Mesendoderm (in vitro differentiated cells): ENCODE results near the gene RNF220.

Source experiments
- DNase-seq: peaks from one replicate; pipeline ENCODE4 v3.0.0; 2013
- H2AK5ac ChIP-seq: 2 replicates; pipeline ENCODE4 v1.6.1; 2013; ENCODE audit warnings: low read length, inconsistent platforms
- H2BK120ac ChIP-seq: 2 replicates; pipeline ENCODE4 v1.6.1; 2013; ENCODE audit warnings: low read depth, mild to moderate bottlenecking, low read length, moderate library complexity, mixed read lengths
- H2BK15ac ChIP-seq: replicated peaks from 2 replicates; pipeline ENCODE4 v1.6.1; 2013; ENCODE audit warnings: low read depth, mild to moderate bottlenecking, moderate library complexity
- H2BK5ac ChIP-seq: 2 replicates; pipeline ENCODE4 v1.6.1; 2013; ENCODE audit warnings: low read length, inconsistent platforms
- H3K18ac ChIP-seq: 2 replicates; pipeline ENCODE4 v1.6.1; 2013; ENCODE audit warnings: mild to moderate bottlenecking, low read length, mixed read lengths
- H3K23ac ChIP-seq: one replicate; pipeline ENCODE4 v1.6.1; 2013; ENCODE audit warnings: low read length
- H3K27ac ChIP-seq: 2 replicates; pipeline ENCODE4 v1.5.1; 2013; ENCODE audit warnings: low read depth, mild to moderate bottlenecking, inconsistent platforms, low read length, moderate library complexity
- H3K27me3 ChIP-seq: 2 replicates; pipeline ENCODE4 v1.6.1; 2013; ENCODE audit warnings: low read length, control low read depth, mild to moderate bottlenecking, inconsistent platforms; ENCODE audit not compliant: insufficient read depth, poor library complexity
- H3K36me3 ChIP-seq: 2 replicates; pipeline ENCODE4 v1.6.1; 2013; ENCODE audit warnings: low read length, inconsistent platforms; ENCODE audit not compliant: control insufficient read depth, insufficient read depth
- H3K4ac ChIP-seq: one replicate; pipeline ENCODE4 v1.6.1; 2013; ENCODE audit warnings: low read depth, mild to moderate bottlenecking, low read length, moderate library complexity
- H3K4me1 ChIP-seq: 2 replicates; pipeline ENCODE4 v1.6.1; 2013; ENCODE audit warnings: low read depth, low read length, inconsistent platforms; ENCODE audit not compliant: control insufficient read depth
- H3K4me2 ChIP-seq: 2 replicates; pipeline ENCODE4 v1.6.1; 2013; ENCODE audit warnings: low read length
- H3K4me3 ChIP-seq: 2 replicates; pipeline ENCODE4 v1.5.1; 2013; ENCODE audit warnings: mild to moderate bottlenecking, low read length
- H3K56ac ChIP-seq: one replicate; pipeline ENCODE4 v1.6.1; 2013; ENCODE audit warnings: low read length
- H3K79me1 ChIP-seq: 2 replicates; pipeline ENCODE4 v1.6.1; 2013; ENCODE audit warnings: low read length, inconsistent platforms
- H3K79me2 ChIP-seq: 2 replicates; pipeline ENCODE4 v1.6.1; 2013; ENCODE audit warnings: mild to moderate bottlenecking, low read length; ENCODE audit not compliant: control insufficient read depth, insufficient read depth
- H3K9ac ChIP-seq: 2 replicates; pipeline ENCODE4 v1.6.1; 2013; ENCODE audit warnings: low read length, inconsistent platforms
- H4K5ac ChIP-seq: one replicate; pipeline ENCODE4 v1.6.1; 2013; ENCODE audit warnings: low read length
- H4K8ac ChIP-seq: one replicate; pipeline ENCODE4 v1.6.1; 2013; ENCODE audit warnings: low read depth, mild to moderate bottlenecking, control low read depth, low read length, moderate library complexity
- WGBS: extraction: QIAGEN DNeasy Blood & Tissue Kit; methylation state at CpG from one replicate; pipeline ENCODE4 v1.1.7; 2013; ENCODE audit warnings: low lambda C conversion rate, missing lambda C conversion rate; ENCODE audit not compliant: insufficient coverage; ENCODE audit errors: extremely low coverage; 5-methylcytosine and 5-hydroxymethylcytosine counted together

Gene RNF220

GRCh38 chr1:44519035-44519676, 114.1 kb downstream of the RNF220 start:
- Histone ChIP-seq H3K9ac (no peak overlapping the region), H3K27ac (no peak overlapping the region), H4K8ac (no peak overlapping the region), H3K4ac (no peak overlapping the region), H3K36me3 (no peaks in the 10 kb centered on the region), H2BK5ac (peak overlapping the region; percentile 78), H3K23ac (no peak overlapping the region), H3K56ac (no peak overlapping the region), H3K79me1 (no peaks in the 10 kb centered on the region), H3K18ac (no peak overlapping the region), H2BK120ac (no peak overlapping the region), H2AK5ac (no peak overlapping the region), H3K79me2 (no peaks in the 10 kb centered on the region), H3K27me3 (no peaks in the 10 kb centered on the region), H3K4me1 (peaks cover 16% of the 10 kb centered on the region), H3K4me3 (no peak overlapping the region), H3K4me2 (no peak overlapping the region), H2BK15ac (no peak overlapping the region), H4K5ac (no peak overlapping the region)
- 100% methylated on average over 1 of the region's 7 CpGs for WGBS
- DNase-seq: no peak

DNA sequence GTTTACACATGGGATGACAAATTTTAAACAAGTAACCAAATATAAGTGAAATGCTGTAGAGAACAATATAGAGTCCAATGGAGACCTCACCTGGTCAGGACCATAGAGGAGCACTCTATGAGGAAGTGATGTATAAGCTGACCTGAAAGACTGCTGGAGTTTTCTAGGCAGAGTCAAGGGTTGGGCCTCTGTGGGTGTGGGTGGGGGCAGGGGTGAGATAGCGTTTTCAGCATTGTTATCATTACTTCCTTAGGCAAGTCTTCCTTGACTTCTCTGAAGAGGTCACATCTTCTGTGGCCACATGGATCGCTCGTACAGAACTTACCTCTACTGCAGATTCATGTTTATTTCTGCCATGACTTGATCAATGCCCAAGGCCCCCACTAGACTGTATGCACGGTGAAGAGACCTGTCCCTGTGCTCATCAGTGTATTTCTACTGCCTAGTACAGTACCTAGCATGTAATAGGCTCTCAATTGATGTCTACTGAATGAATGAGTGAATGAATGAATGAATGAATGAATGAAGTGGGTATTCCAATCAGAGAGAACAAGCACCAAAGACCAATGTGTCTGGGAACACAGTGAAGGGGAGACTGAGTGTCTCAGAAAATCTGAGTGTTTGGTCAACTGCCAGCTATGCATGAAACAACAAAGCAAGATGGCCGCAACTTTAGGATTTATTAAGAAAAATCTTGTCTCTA, 116.5 kb downstream of the RNF220 start:
- Histone ChIP-seq H3K9ac (no peak overlapping the region), H2BK5ac (peak overlapping the region; percentile 23), H3K4me2 (no peak overlapping the region), H2AK5ac (peak overlapping the region; percentile 80), H3K56ac (no peak overlapping the region), H3K18ac (no peak overlapping the region), H4K8ac (no peak overlapping the region), H3K23ac (no peak overlapping the region), H3K4me3 (no peak overlapping the region), H2BK120ac (no peak overlapping the region), H4K5ac (no peak overlapping the region), H3K36me3 (no peaks in the 10 kb centered on the region), H3K79me2 (no peaks in the 10 kb centered on the region), H3K79me1 (no peaks in the 10 kb centered on the region), H3K4ac (no peak overlapping the region), H2BK15ac (no peak overlapping the region), H3K4me1 (peaks cover 30% of the 10 kb centered on the region), H3K27ac (no peak overlapping the region), H3K27me3 (no peaks in the 10 kb centered on the region)
- WGBS: no CpG with 5 or more reads among the region's 5 CpGs
- DNase-seq: no peak

DNA sequence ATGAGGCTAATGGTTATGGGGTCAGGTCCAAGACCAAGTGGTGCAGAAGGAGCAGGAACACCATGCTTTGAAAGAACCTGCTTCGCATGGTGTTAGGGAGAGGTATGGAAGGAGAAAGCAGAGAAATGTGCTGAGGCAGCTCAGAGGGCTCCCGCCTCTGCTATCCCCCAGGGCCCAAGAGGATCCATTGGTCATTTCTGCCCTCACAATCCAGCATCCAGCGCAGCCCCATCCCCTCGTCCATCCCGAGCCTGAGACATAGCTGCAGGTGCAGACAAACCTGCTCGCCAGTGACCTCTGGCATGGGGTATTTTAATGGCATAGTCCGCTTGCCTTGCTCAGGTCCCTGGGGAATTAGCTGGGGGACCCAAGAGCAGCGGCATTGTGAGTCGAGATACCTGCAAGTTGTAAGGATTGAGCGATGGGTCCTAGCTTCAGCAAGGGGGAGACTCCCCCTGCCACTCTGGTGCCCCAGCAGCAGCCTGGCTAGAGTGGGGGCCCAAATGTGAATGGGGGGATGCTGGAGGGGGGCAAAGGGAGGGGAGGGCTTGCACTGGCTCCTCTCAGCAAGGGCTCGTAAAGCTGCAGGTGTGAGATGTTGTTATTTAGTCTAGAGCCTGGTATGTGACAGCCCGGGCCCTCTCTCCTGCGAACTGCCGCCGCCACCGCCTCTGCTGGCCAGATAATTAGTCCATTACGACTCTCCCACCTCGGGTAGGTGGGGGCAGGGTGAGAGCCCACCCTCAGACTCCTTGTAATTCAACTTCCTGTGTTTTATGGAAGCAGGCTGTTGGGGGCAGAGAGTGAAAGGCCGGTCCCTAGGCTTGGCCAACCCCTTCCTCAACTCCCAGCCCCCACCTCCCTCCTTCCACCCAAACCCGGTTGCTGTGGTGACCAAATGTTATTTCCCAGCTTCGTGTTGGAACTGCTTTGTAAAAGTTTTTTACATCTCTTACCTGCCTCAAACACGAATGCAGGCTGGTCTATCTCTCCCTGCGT, 118.8 kb downstream of the RNF220 start:
- H2BK15ac ChIP-seq: no peak overlapping the region
- no peak overlapping the region for H4K8ac ChIP-seq
- no CpG with 5 or more reads among the region's 23 CpGs for WGBS
- peak; percentile 96 for DNase-seq
- no peak overlapping the region for H3K4ac ChIP-seq
- H3K23ac ChIP-seq: no peak overlapping the region
- H3K18ac ChIP-seq: peak overlapping the region; percentile 52
- peak overlapping the region; percentile 79 for H2BK5ac ChIP-seq
- peak overlapping the region; percentile 77 for H3K27ac ChIP-seq
- H3K79me1 ChIP-seq: no peaks in the 10 kb centered on the region
- peaks cover 30% of the 10 kb centered on the region for H3K4me1 ChIP-seq
- H2AK5ac ChIP-seq: peak overlapping the region; percentile 80
- H3K79me2 ChIP-seq: no peaks in the 10 kb centered on the region
- no peak overlapping the region for H3K4me3 ChIP-seq
- no peak overlapping the region for H2BK120ac ChIP-seq
- peak overlapping the region; percentile 56 for H3K4me2 ChIP-seq
- no peaks in the 10 kb centered on the region for H3K27me3 ChIP-seq
- no peaks in the 10 kb centered on the region for H3K36me3 ChIP-seq
- peak overlapping the region; percentile 49 for H3K9ac ChIP-seq
- H4K5ac ChIP-seq: no peak overlapping the region
- peak overlapping the region; percentile 72 for H3K56ac ChIP-seq

DNA sequence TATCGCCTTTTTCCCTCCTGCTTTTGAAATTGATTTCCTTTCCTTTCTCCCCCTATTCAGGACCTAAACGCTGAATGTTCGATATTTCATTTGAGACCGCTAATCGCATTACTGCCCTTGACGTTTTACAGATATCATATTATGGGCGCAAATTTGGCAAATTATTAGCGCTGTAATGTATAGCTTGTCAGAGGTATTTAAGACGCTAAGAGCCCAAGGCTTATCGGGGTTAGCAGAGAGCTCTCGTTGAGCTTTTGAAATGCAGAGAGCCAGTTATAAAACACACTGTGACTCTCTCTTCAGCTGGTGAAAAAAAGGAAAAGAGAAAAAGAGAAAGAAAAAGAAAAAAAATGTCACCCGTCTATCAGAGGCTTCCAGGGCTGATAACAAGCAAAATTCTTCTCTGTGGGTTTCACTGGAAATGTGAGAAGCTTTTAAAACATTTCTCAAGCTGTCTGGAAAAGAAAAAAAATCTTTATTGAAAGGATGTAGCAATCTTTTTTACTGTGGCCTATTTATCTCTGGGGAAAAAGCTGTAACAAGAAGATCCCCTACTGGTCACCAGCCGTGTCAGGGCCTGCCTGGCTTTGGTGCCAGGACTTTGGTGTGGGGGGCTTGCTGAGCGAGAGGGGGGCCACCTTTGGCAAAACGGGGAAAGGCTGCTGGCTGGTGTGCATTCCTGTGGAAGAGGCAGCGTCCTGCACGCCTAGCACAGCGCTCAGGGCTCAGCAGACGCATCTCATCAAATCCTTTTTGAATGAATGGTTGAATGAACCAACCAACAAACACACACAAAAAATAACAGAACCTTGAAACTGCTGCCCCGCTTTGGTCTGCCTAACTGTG, 119.8 kb downstream of the RNF220 start:
- no peak overlapping the region for H2BK120ac ChIP-seq
- peak overlapping the region; percentile 77 for H3K27ac ChIP-seq
- H3K36me3 ChIP-seq: no peaks in the 10 kb centered on the region
- H3K27me3 ChIP-seq: no peaks in the 10 kb centered on the region
- peak overlapping the region; percentile 84 for H2BK5ac ChIP-seq
- WGBS: no CpG with 5 or more reads among the region's 20 CpGs
- peak overlapping the region; percentile 48 for H2AK5ac ChIP-seq
- peak overlapping the region; percentile 52 for H3K9ac ChIP-seq
- H3K4me3 ChIP-seq: no peak overlapping the region
- peak overlapping the region; percentile 18 for H3K4ac ChIP-seq
- peak; percentile 47 for DNase-seq
- no peak overlapping the region for H4K8ac ChIP-seq
- peak overlapping the region; percentile 73 for H3K56ac ChIP-seq
- H3K79me1 ChIP-seq: no peaks in the 10 kb centered on the region
- peak overlapping the region; percentile 56 for H3K4me2 ChIP-seq
- H2BK15ac ChIP-seq: no peak overlapping the region
- H3K79me2 ChIP-seq: no peaks in the 10 kb centered on the region
- peaks cover 25% of the 10 kb centered on the region for H3K4me1 ChIP-seq
- no peak overlapping the region for H3K23ac ChIP-seq
- peak overlapping the region; percentile 52 for H3K18ac ChIP-seq
- peak overlapping the region; percentile 24 for H4K5ac ChIP-seq
